Stimulated activated CD8-positive, alpha-beta memory T cell treated with anti-CD3 and anti-CD28 coated beads, Interleukin-15, amount 100 ng/mL, for 1 hour (primary cell): Measurements from ENCODE around the gene TMEM239.

ENCODE experiments used
- DNase-seq: peaks from one replicate; pipeline ENCODE4 v3.0.0-alpha.2; 2020; ENCODE audit warnings: low read depth

Gene TMEM239

DNA sequence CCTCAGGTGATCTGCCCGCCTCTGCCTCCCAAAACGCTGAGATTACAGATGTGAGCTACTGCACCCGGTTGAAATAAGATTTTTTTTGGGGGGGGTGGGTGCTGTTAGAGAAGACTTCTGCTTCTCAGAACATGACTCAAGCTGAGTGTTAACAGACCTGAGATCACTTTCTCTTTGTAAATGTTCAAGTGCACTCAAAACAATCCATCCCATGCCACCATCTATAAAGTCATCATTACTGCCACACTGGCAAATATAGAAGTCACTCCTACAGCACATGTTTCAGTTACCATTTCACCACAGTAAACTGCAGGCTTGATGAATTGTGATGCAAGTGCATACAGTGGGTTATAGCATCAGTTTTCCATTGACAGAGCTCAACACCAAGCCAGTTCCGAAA is 33.4 kb downstream of the TMEM239 start:
- DNase-seq = no peak

DNA sequence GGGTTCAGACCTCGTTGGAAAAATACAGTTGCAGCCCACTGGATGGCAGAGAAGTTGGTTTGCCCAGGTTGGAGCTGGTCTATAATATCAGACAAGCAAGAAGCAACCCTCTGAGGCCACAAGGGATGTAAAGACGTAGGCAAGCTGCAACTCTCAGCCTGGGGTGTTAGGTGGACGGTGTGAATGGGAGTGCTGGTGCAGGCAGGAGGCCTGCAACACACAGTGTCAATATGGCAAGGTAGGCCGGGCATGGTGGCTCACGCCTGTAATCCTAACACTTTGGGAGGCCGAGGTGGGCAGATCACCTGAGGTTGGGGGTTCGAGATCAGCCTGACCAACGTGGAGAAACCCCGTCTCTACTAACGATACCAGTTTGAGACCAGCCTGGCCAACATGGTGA is 34.9 kb downstream of the TMEM239 start:
- no peak for DNase-seq

DNA sequence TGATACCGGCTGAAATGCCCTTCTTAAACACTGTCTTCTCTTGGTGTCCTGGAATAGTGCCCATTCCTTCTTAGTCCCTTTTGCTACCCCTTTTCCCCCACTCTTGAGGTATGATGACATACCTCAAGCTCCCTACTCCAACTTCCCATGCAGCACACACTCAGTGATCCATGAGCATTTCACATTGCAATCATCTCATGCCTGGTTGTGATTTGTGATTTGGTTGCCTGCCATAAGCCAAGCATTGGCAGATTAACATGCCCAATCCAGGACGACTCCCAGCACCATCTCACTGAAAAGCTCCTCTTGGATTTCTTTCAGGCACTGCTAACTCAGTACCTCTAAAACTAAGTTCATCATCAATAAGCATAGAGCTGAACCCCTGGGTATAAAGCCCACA is 42.4 kb downstream of the TMEM239 start:
- DNase-seq = no peak

DNA sequence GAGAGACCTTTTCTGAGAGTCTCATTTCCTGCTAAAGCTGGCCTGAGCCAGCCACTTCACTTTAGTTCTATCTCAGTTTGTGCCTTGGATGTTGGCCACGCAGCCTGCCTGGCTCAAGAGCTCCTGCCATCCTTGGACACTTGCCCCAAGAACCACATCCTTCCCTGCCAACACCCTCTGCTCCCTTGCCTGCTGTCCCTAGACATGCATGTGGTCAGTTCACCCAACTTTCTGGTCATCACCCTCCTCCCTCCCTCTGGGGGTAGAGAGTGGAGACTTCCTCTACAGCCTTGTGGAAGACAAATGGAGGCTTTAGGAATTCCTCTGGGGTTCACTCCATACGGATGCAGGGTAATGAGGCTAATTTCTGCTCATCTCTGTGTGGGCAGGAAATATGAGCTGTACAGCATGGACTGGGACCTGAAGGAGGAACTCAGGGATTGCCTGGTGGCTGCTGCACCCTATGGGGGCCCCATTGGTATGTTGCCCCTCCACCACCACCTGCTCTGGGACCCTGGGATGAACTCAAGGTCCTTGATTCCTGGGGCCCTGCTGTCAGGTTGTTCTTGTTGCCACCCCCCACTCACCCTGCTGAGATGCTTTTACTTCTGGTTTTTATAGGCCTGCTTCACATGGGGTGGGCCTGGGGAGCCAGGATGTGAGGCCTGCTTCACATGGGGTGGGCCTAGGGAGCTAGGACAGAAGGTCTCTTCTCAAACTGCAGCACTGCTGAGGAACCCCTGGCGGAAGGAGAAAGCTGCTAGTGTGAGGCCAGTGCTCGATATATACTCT is 43.4 kb downstream of the TMEM239 start:
- DNase-seq = no peak

DNA sequence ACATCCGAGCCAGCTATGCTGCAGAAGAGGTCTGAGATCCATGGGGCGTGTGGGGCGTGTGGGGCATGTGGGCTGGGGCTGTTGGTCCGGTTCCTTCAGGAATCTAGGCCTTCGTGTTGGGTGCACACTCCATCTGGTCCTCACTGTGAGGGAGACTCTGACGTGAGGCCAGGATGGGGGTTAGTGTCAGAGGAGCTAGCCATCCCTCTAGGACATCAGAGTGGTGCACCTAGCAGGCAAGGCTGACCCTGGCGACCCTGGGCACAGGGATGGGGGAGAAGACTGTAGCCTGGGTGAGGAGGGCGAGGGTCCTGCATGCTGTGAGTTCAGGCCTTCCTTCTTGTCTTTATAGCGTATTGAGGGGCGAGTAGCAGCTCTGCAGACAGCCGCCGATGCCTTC is 48.5 kb downstream of the TMEM239 start:
- DNase-seq = no peak

DNA sequence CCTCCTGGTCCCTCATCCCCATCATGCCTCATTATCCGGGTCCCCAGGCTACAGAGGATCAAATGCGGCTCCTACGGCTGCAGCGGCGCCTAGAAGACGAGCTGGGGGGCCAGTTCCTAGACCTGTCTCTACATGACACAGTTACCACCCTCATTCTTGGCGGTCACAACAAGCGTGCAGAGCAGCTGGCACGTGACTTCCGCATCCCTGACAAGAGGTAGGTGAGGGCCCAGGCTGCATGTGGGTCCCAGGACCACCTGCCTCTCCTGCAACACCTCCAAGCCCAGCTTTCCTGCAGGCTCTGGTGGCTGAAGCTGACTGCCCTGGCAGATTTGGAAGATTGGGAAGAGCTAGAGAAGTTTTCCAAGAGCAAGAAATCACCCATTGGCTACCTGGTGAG is 48.9 kb downstream of the TMEM239 start:
- DNase-seq = no peak

DNA sequence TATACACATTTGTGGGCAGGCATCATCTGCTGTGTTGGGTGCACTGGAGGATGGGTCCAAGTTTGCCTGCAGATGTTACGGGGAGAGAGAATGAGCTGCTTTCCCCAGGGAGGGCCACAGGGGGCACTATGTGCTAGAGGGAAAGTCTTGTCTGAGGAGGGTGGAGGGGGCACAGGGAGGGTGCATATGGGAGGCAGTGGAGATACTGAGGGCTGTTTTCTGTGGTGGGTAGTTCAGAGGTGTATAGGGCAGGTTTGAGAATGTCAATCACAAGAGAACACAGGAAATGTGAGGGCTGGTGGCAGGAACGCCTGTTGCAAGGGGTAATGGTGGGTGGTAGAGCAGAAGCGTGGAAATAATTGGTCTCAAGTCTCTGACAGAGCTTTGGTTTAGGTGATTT is 49.5 kb downstream of the TMEM239 start:
- peak; percentile 16 for DNase-seq

DNA sequence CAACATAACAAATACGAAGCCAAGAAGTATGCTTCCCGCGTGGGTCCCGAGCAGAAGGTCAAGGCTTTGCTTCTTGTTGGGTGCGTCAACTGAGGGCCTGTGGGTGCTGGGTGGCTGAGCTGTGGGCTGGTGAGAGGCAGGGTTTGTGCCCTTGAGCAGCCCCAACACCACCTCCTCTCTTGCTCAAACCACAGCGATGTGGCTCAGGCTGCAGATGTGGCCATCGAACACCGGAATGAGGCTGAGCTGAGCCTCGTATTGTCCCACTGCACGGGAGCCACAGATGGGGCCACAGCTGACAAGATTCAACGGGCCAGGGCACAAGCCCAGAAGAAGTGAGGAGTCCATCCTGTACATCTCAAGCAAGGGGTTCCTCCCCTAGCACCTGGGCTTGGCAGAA is 50.1 kb downstream of the TMEM239 start:
- no peak for DNase-seq

DNA sequence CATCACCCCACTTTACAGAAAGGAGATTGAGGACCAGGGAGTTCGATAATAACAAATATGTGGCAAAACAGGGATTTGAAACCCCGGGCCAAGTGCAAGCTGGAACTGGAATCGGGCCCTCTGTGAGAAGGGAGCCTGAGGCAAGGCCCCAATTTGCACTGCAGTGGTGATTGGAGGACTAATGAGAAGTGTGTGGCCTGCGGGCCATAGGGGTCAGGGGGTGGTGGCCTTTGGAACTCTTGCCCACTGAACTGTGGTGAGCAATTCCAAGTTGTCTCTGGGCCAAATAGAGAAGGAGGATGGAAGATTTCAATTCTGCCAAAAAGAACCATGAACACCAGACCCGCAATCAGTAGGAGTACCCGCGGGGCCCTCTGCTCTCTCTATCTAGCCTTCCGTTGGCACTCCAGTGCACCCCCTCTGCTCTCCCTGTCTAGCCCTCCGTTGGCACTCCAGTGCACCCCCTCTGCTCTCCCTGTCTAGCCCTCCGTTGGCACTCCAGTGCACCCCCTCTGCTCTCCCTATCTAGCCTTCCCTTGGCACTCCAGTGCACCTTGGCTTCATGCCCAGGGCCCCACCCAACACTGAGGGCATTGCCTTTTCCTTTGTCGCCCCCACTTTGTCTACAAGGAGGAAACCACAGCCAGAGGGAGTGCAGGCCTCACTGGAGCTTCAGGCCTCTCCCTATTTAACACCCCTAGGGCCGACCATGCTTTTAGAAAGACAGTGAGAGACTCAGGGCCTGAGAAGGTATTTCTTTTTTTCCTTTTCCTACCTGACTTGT is 51.1 kb downstream of the TMEM239 start:
- no peak for DNase-seq
